HCT116 (cell line): ENCODE results near the gene FAM168A. TPM values are rescaled to one million over a fixed set of nuclear protein-coding genes. Genes with fewer than 3 reads are reported as not detected.

Experiments
- ATAC-seq: fragments of 200-7000 bp; cut with Tn5 transposase; 2 replicates; pipeline ENCODE4 v1.9.1; 2020; ENCODE audit warnings: mild to moderate bottlenecking, moderate library complexity
- BruUV-seq: library from RNA; stranded (reverse); fragments of 400-500 nt; replicated peaks from 2 replicates; lab custom pipeline; 2021; lab: Mats Ljungman, UMichigan
- CTCF ChIA-PET: fragments of 300-600 bp; sonication (Branson Sonifier 250); formaldehyde crosslinking; loops from one replicate; lab custom pipeline; 2021; ENCODE audit warnings: antibody characterized with exemption; lab: Charles Lee
- POLR2A ChIA-PET: fragments of 300-600, 350-600 bp; sonication (Branson Sonifier 250); formaldehyde crosslinking; loops from one replicate; lab custom pipeline; 2021; ENCODE audit warnings: antibody characterized with exemption; lab: Charles Lee
- RAD21 ChIA-PET, 2 experiments: fragments of 300-600 bp; sonication (Branson Sonifier 250); formaldehyde crosslinking; loops; one replicate each; lab custom pipeline; 2023; ENCODE audit warnings: low total read pairs in 2 of 2; ENCODE audit not compliant: uncharacterized antibody in 2 of 2, unreplicated experiment in 2 of 2, low non-redundant PET in 1 of 2; lab: Charles Lee
- DNase-seq: peaks from one replicate; pipeline ENCODE4 v3.0.0-alpha.2; 2010; ENCODE audit warnings: low read depth, low spot score
- H2AFZ ChIP-seq: fragments of 200-600 bp; shearing (Covaris generic), sonication (generic); 2 replicates; pipeline ENCODE4 v1.6.1; 2017; ENCODE audit warnings: low read depth, mixed run types, mixed read lengths, antibody characterized with exemption, low read length; ENCODE audit not compliant: poor library complexity, severe bottlenecking
- H3K27ac ChIP-seq: 2 replicates; pipeline ENCODE4 v1.5.1; 2012; ENCODE audit warnings: low read depth, low read length
- H3K27me3 ChIP-seq: fragments of 200-600 bp; sonication (generic); 2 replicates; pipeline ENCODE4 v1.6.1; 2016; ENCODE audit warnings: mixed run types, low read length, mixed read lengths; ENCODE audit not compliant: insufficient read depth
- H3K36me3 ChIP-seq, 2 experiments: fragments of 200-500 bp in 1 of 2; fragments of 200-600 bp in 1 of 2; sonication (Bioruptor generic) in 1 of 2; sonication (generic) in 1 of 2; 2 replicates each; pipeline versions ENCODE4 v1.5.1 to v1.6.1; 2014 to 2016; ENCODE audit warnings: low read length in 2 of 2, inconsistent platforms in 1 of 2, mixed read lengths in 1 of 2, mixed run types in 1 of 2; ENCODE audit not compliant: insufficient read depth in 2 of 2, control insufficient read depth in 1 of 2
- H3K4me1 ChIP-seq, 2 experiments: fragments of 200-600 bp in 1 of 2; sonication (generic) in 1 of 2; 2 replicates each; pipeline versions ENCODE4 v1.5.1 to v1.6.1; 2012 to 2017; ENCODE audit warnings: low read length in 2 of 2, inconsistent platforms in 1 of 2, mild to moderate bottlenecking in 1 of 2, mixed read lengths in 1 of 2, mixed run types in 1 of 2, moderate library complexity in 1 of 2; ENCODE audit not compliant: insufficient read depth in 2 of 2, control insufficient read depth in 1 of 2
- H3K4me2 ChIP-seq: fragments of 200-600 bp; sonication (generic); 2 replicates; pipeline ENCODE4 v1.6.1; 2017; ENCODE audit warnings: mixed run types, low read length, mixed read lengths
- H3K4me3 ChIP-seq, 2 experiments: fragments of 200-600 bp in 1 of 2; sonication (generic) in 1 of 2; replicated peaks in 1 of 2; 2 replicates each; pipeline ENCODE4 v1.5.1; 2011 to 2016; ENCODE audit warnings: low read length in 2 of 2, control low read depth in 1 of 2, low read depth in 1 of 2, mild to moderate bottlenecking in 1 of 2, mixed read lengths in 1 of 2, mixed run types in 1 of 2
- H3K79me2 ChIP-seq: fragments of 200-600 bp; sonication (generic); 2 replicates; pipeline ENCODE4 v1.6.1; 2017; ENCODE audit warnings: mild to moderate bottlenecking, mixed run types, low read length, moderate library complexity, mixed read lengths; ENCODE audit not compliant: insufficient read depth
- H3K9ac ChIP-seq: fragments of 200-600 bp; sonication (generic); 2 replicates; pipeline ENCODE4 v1.6.1; 2016; ENCODE audit warnings: low read length, mixed read lengths
- H3K9me2 ChIP-seq: fragments of 200-600 bp; sonication (generic), shearing (Covaris generic); 2 replicates; pipeline ENCODE4 v1.6.1; 2017; ENCODE audit warnings: mixed run types, mild to moderate bottlenecking, moderate library complexity; ENCODE audit not compliant: insufficient read depth
- H3K9me3 ChIP-seq, 2 experiments: fragments of 200-500 bp in 1 of 2; fragments of 200-600 bp in 1 of 2; sonication (Bioruptor generic) in 1 of 2; sonication (generic) in 1 of 2; 2 replicates each; pipeline ENCODE4 v1.6.1; 2014 to 2017; ENCODE audit warnings: low read length in 2 of 2, mixed read lengths in 2 of 2, inconsistent platforms in 1 of 2, low read depth in 1 of 2, mild to moderate bottlenecking in 1 of 2, mixed run types in 1 of 2, moderate library complexity in 1 of 2; ENCODE audit not compliant: control insufficient read depth in 1 of 2, insufficient read depth in 1 of 2
- H4K20me1 ChIP-seq: fragments of 200-600 bp; sonication (generic), shearing (Covaris generic); 2 replicates; pipeline ENCODE4 v1.6.1; 2017; ENCODE audit warnings: mixed run types, mild to moderate bottlenecking, moderate library complexity; ENCODE audit not compliant: insufficient read depth
- EGR1 ChIP-seq: IDR thresholded peaks from 2 replicates; pipeline ENCODE4 v1.6.1; 2012; ENCODE audit warnings: low read depth
- EZH2phosphoT487 ChIP-seq: fragments of 200-600 bp; IDR thresholded peaks from 2 replicates; pipeline ENCODE4 v1.6.1; 2018; ENCODE audit warnings: antibody characterized with exemption, borderline replicate concordance
- FOSL1 ChIP-seq: IDR thresholded peaks from 2 replicates; pipeline ENCODE4 v1.6.1; 2012; ENCODE audit warnings: low read depth
- POLR2A ChIP-seq: IDR thresholded peaks from 2 replicates; pipeline ENCODE4 v1.7.0; 2011; ENCODE audit warnings: borderline replicate concordance; ENCODE audit not compliant: insufficient read depth, insufficient read length; ENCODE audit errors: extremely low read depth
- POLR2AphosphoS5 ChIP-seq: IDR thresholded peaks from 2 replicates; pipeline ENCODE4 v1.6.1; 2011; ENCODE audit warnings: mild to moderate bottlenecking, low read depth, low read length, moderate library complexity
- SP1 ChIP-seq: IDR thresholded peaks from 2 replicates; pipeline ENCODE4 v1.6.1; 2012; ENCODE audit warnings: low read depth
- SRF ChIP-seq: IDR thresholded peaks from 2 replicates; pipeline ENCODE4 v1.6.1; 2012; ENCODE audit warnings: low read depth
- YY1 ChIP-seq: IDR thresholded peaks from 2 replicates; pipeline ENCODE4 v1.6.1; 2011; ENCODE audit warnings: low read length, low read depth, moderate library complexity, mild to moderate bottlenecking; ENCODE audit not compliant: insufficient replicate concordance; ENCODE audit errors: extremely low read depth
- ZNF274 ChIP-seq: fragments of 200-500 bp; sonication (Bioruptor generic); IDR thresholded peaks from 2 replicates; pipeline ENCODE4 v1.6.1; 2014; ENCODE audit warnings: mild to moderate bottlenecking, low read depth, low read length, inconsistent platforms
- intact Hi-C: fragments of 100-400 bp; cut with micrococcal nuclease; formaldehyde crosslinking; loops from 2 replicates; pipeline ENCODE4 v1.10.0; 2022
- total RNA-seq: library from RNA; stranded (reverse); gene quantifications from one replicate; pipeline ENCODE4 v1.2.1, GENCODE V29; 2021; ENCODE audit not compliant: unreplicated experiment
- TF ChIP-seq, protein P1 (sequence below): IDR thresholded peaks from 2 replicates; pipeline ENCODE4 v1.6.1; 2012
- TF ChIP-seq, protein P2 (sequence below): IDR thresholded peaks from 2 replicates; pipeline ENCODE4 v1.6.1; 2012
- TF ChIP-seq, protein P3 (sequence below): IDR thresholded peaks from 2 replicates; pipeline ENCODE4 v1.6.1; 2012; ENCODE audit warnings: low read depth
- TF ChIP-seq, protein P4 (sequence below), 3 experiments: fragments of 200-600 bp in 1 of 3; sonication (generic) in 1 of 3; IDR thresholded peaks in 2 of 3; conservative IDR thresholded peaks in 1 of 3; 2 replicates each; pipeline ENCODE4 v1.5.1; 2012 to 2017; ENCODE audit warnings: low read depth in 2 of 3, low read length in 2 of 3, antibody characterized with exemption in 1 of 3, borderline replicate concordance in 1 of 3, control low read depth in 1 of 3, mild to moderate bottlenecking in 1 of 3, mixed read lengths in 1 of 3, mixed run types in 1 of 3, moderate library complexity in 1 of 3; ENCODE audit not compliant: insufficient read depth in 1 of 3

FAM168A gene
- total RNA-seq, 1 experiment from 2014 or later = 31.5 TPM

DNA sequence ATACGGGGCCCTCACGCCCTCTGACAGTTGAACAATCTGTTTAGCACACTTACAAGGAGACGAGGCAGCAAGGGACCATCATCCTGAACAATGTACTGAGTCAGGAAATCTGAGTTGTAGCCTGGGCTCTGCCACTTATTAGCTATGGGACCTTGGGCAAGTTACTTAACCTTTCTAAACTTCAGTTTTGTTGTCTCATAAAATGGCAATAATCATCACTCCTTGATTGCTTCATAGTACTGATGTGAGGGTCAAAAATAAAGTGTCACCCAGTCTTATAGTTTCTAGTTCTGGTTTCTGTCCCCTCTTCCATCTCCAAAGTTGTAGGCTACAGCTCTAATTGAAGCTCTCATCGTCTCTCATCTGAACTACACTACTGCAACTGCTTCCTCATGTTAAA, 175.0 kb downstream of the FAM168A start:
- RAD21 ChIA-PET = no interaction called here
- CTCF ChIA-PET = no interaction called here
- POLR2A ChIA-PET = interaction anchor here (1.3 kb wide), 1 partner anchor 14 kb away, joined by 3 read pairs; no protein-coding TSS in a partner anchor
- Histone ChIP-seq H3K9me2 (no peaks in the 10 kb centered on the region), H3K9ac (no peak overlapping the region), H4K20me1 (no peaks in the 10 kb centered on the region), H3K9me3 (no peaks in the 10 kb centered on the region), H3K4me1 (no peaks in the 10 kb centered on the region), H3K27me3 (no peaks in the 10 kb centered on the region), H3K27ac (no peak overlapping the region), H3K4me3 (no peak overlapping the region), H2AFZ (no peak overlapping the region), H3K79me2 (no peaks in the 10 kb centered on the region), H3K36me3 (no peaks in the 10 kb centered on the region), H3K4me2 (no peak overlapping the region)
- BruUV-seq = no TSS peak
- no peak for TF ChIP-seq YY1
- TF ChIP-seq, protein P1, sequence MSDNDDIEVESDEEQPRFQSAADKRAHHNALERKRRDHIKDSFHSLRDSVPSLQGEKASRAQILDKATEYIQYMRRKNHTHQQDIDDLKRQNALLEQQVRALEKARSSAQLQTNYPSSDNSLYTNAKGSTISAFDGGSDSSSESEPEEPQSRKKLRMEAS = no peak
- no peak for TF ChIP-seq EZH2phosphoT487
- TF ChIP-seq FOSL1 = no peak
- TF ChIP-seq, protein P2, sequence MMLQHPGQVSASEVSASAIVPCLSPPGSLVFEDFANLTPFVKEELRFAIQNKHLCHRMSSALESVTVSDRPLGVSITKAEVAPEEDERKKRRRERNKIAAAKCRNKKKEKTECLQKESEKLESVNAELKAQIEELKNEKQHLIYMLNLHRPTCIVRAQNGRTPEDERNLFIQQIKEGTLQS = no peak
- TF ChIP-seq POLR2AphosphoS5 = no peak
- intact Hi-C loops = no loop called here
- DNase-seq (no peak), ATAC-seq (no peak)

DNA sequence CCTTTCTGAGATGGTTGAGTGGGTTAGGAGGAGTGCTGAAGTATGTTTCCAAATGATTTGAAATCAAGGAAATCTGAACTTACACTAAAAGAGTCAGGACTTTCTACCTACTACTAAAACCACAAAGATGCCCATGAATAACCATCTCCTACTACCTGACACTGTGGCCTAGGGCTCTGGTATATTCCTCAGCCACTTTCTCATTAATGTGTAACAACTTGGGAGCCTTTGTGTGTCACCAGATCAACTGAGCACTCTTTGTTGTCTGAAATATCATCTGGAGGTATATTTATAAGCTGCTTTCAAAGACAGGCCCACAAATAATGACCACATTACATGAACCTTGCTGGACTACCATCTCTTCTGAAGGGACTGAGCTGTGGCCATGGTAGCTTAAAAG, 177.8 kb downstream of the FAM168A start:
- POLR2A ChIA-PET = no interaction called here
- Histone ChIP-seq H3K9me2 (no peaks in the 10 kb centered on the region), H4K20me1 (no peaks in the 10 kb centered on the region), H3K4me1 (peaks cover 0 to 4% of the 10 kb centered on the region in 2 experiments; a peak in 1 of 4 replicates), H3K27ac (no peak overlapping the region), H3K4me3 (no peak overlapping the region), H3K9ac (no peak overlapping the region), H3K79me2 (no peaks in the 10 kb centered on the region), H3K9me3 (no peaks in the 10 kb centered on the region), H2AFZ (no peak overlapping the region), H3K27me3 (no peaks in the 10 kb centered on the region), H3K36me3 (no peaks in the 10 kb centered on the region), H3K4me2 (no peak overlapping the region)
- intact Hi-C loops = no loop called here
- DNase-seq = no peak
- no TSS peak for BruUV-seq
- ATAC-seq = no peak
- RAD21 ChIA-PET = no interaction called here
- CTCF ChIA-PET = no interaction called here
- TF ChIP-seq, protein P3, sequence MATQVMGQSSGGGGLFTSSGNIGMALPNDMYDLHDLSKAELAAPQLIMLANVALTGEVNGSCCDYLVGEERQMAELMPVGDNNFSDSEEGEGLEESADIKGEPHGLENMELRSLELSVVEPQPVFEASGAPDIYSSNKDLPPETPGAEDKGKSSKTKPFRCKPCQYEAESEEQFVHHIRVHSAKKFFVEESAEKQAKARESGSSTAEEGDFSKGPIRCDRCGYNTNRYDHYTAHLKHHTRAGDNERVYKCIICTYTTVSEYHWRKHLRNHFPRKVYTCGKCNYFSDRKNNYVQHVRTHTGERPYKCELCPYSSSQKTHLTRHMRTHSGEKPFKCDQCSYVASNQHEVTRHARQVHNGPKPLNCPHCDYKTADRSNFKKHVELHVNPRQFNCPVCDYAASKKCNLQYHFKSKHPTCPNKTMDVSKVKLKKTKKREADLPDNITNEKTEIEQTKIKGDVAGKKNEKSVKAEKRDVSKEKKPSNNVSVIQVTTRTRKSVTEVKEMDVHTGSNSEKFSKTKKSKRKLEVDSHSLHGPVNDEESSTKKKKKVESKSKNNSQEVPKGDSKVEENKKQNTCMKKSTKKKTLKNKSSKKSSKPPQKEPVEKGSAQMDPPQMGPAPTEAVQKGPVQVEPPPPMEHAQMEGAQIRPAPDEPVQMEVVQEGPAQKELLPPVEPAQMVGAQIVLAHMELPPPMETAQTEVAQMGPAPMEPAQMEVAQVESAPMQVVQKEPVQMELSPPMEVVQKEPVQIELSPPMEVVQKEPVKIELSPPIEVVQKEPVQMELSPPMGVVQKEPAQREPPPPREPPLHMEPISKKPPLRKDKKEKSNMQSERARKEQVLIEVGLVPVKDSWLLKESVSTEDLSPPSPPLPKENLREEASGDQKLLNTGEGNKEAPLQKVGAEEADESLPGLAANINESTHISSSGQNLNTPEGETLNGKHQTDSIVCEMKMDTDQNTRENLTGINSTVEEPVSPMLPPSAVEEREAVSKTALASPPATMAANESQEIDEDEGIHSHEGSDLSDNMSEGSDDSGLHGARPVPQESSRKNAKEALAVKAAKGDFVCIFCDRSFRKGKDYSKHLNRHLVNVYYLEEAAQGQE = no peak
- TF ChIP-seq SP1 (no peak), ZNF274 (no peak), EGR1 (no peak), SRF (no peak), FOSL1 (no peak), POLR2A (no peak)
- TF ChIP-seq, protein P4, sequence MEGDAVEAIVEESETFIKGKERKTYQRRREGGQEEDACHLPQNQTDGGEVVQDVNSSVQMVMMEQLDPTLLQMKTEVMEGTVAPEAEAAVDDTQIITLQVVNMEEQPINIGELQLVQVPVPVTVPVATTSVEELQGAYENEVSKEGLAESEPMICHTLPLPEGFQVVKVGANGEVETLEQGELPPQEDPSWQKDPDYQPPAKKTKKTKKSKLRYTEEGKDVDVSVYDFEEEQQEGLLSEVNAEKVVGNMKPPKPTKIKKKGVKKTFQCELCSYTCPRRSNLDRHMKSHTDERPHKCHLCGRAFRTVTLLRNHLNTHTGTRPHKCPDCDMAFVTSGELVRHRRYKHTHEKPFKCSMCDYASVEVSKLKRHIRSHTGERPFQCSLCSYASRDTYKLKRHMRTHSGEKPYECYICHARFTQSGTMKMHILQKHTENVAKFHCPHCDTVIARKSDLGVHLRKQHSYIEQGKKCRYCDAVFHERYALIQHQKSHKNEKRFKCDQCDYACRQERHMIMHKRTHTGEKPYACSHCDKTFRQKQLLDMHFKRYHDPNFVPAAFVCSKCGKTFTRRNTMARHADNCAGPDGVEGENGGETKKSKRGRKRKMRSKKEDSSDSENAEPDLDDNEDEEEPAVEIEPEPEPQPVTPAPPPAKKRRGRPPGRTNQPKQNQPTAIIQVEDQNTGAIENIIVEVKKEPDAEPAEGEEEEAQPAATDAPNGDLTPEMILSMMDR (IDR thresholded peaks at IDR 0.05 in 2 of 3, conservative IDR thresholded peaks at IDR 0.05 in 1 of 3; ENCODE audit: borderline replicate concordance in 1 of 3, insufficient read depth in 1 of 3, low read depth in 2 of 3, low read length in 2 of 3) = no peak
